ENCODE measurements around the gene MCM10. TPM values are rescaled to one million over a fixed set of nuclear protein-coding genes. Genes with fewer than 3 reads are reported as not detected.

The MCM10 gene
- total RNA-seq, 1 experiment from 2014 or later, result 43.1 TPM

GRCh38 chr10:13213163-13213562, 51.8 kb downstream of the MCM10 start:
- no peaks in the 10 kb centered on the region for H3K9me2 ChIP-seq (ENCODE audit: insufficient read depth)
- CTCF ChIA-PET, result no interaction called here
- POLR2A ChIA-PET, result no interaction called here
- H3K9ac ChIP-seq (ENCODE audit: low read length), result no peak overlapping the region
- RAD21 ChIA-PET (ENCODE audit: low non-redundant PET in 1 of 2, low total read pairs in 2 of 2, uncharacterized antibody in 2 of 2, unreplicated experiment in 2 of 2), result no interaction called here
- H3K4me3 ChIP-seq (replicated peaks in 1 of 2; ENCODE audit: low read depth in 1 of 2, low read length in 2 of 2), result no peak overlapping the region
- TF ChIP-seq ELF1 (IDR thresholded peaks at IDR 0.05; ENCODE audit: borderline replicate concordance, low read depth), result no peak
- TF ChIP-seq ZFX (IDR thresholded peaks at IDR 0.05), result no peak
- TF ChIP-seq SRF (IDR thresholded peaks at IDR 0.05; ENCODE audit: low read depth), result no peak
- TF ChIP-seq FOSL1 (IDR thresholded peaks at IDR 0.05; ENCODE audit: low read depth), result no peak
- no peak for TF ChIP-seq ZBTB33 (IDR thresholded peaks at IDR 0.05; ENCODE audit: extremely low read depth, insufficient replicate concordance, low read length)
- TF ChIP-seq MAX (IDR thresholded peaks at IDR 0.05), result no peak
- no peak for TF ChIP-seq SP1 (IDR thresholded peaks at IDR 0.05; ENCODE audit: low read depth)
- no peak for TF ChIP-seq TCF7L2 (IDR thresholded peaks at IDR 0.05; ENCODE audit: borderline replicate concordance, extremely low read depth, insufficient read depth, insufficient read length)
- TF ChIP-seq CBX3 (IDR thresholded peaks at IDR 0.05; ENCODE audit: low read depth), result no peak
- TF ChIP-seq JUND (IDR thresholded peaks at IDR 0.05), result no peak
- TF ChIP-seq SIN3A (IDR thresholded peaks at IDR 0.05; ENCODE audit: low read depth), result no peak
- TF ChIP-seq EZH2 (IDR thresholded peaks at IDR 0.05), result no peak
- no peak for TF ChIP-seq RAD21 (IDR thresholded peaks at IDR 0.05; ENCODE audit: low read depth)
- no peak for TF ChIP-seq CTCF (IDR thresholded peaks at IDR 0.05 in 2 of 3, conservative IDR thresholded peaks at IDR 0.05 in 1 of 3; ENCODE audit: borderline replicate concordance in 1 of 3, insufficient read depth in 1 of 3, low read depth in 2 of 3, low read length in 2 of 3)
- TF ChIP-seq POLR2AphosphoS5 (IDR thresholded peaks at IDR 0.05; ENCODE audit: low read depth, low read length), result no peak
- TF ChIP-seq ZNF274 (IDR thresholded peaks at IDR 0.05; ENCODE audit: low read depth, low read length), result no peak
- no peak for TF ChIP-seq POLR2A (IDR thresholded peaks at IDR 0.05; ENCODE audit: borderline replicate concordance, extremely low read depth, insufficient read depth, insufficient read length)
- TF ChIP-seq ATF3 (IDR thresholded peaks at IDR 0.05), result no peak
- no peak for TF ChIP-seq EGR1 (IDR thresholded peaks at IDR 0.05; ENCODE audit: low read depth)
- H3K27ac ChIP-seq (ENCODE audit: low read depth, low read length), result no peak overlapping the region
- no peak for DNase-seq (ENCODE audit: low read depth, low spot score)
- ATAC-seq, result no peak
- H3K9me3 ChIP-seq (ENCODE audit: control insufficient read depth in 1 of 2, insufficient read depth in 1 of 2, low read depth in 1 of 2, low read length in 2 of 2), result no peaks in the 10 kb centered on the region
- peaks cover 7 to 25% of the 10 kb centered on the region in 2 experiments; a peak in 3 of 4 replicates for H3K36me3 ChIP-seq (ENCODE audit: control insufficient read depth in 1 of 2, insufficient read depth in 2 of 2, low read length in 2 of 2)
- intact Hi-C loops (cut with micrococcal nuclease), result no loop called here
- no peaks in the 10 kb centered on the region for H4K20me1 ChIP-seq (ENCODE audit: insufficient read depth)
- H3K27me3 ChIP-seq (ENCODE audit: insufficient read depth, low read length), result no peaks in the 10 kb centered on the region
- no peak overlapping the region for H2AFZ ChIP-seq (ENCODE audit: low read depth, low read length, poor library complexity, severe bottlenecking)
- H3K79me2 ChIP-seq (ENCODE audit: insufficient read depth, low read length), result no peaks in the 10 kb centered on the region
- no peaks in the 10 kb centered on the region for H3K4me1 ChIP-seq (ENCODE audit: control insufficient read depth in 1 of 2, insufficient read depth in 2 of 2, low read length in 2 of 2)
- BruUV-seq (replicated peaks), result no TSS peak
- no peak overlapping the region for H3K4me2 ChIP-seq (ENCODE audit: low read length)

All from HCT116 (cell line).